WTC11 (cell line): ENCODE results near the gene CORO7. TPM values are rescaled to one million over a fixed set of nuclear protein-coding genes. Genes with fewer than 3 reads are reported as not detected.

Experiments
- ATAC-seq: fragments of 200-7000 bp; cut with Tn5 transposase; 2 replicates; pipeline ENCODE4 v1.10.0; 2021; ENCODE audit warnings: mild to moderate bottlenecking, moderate library complexity
- Bru-seq: library from RNA; stranded (reverse); fragments of 400-500 nt; gene quantifications from one replicate; lab custom pipeline; 2021; lab: Mats Ljungman, UMichigan
- CTCF ChIA-PET: fragments of 300-600 bp; sonication (Branson Sonifier 250); formaldehyde crosslinking; loops from one replicate; lab custom pipeline; 2021; ENCODE audit warnings: antibody characterized with exemption; lab: Charles Lee
- POLR2A ChIA-PET: fragments of 350-600 bp; sonication (Branson Sonifier 250); formaldehyde crosslinking; loops from one replicate; lab custom pipeline; 2021; ENCODE audit warnings: antibody characterized with exemption; lab: Charles Lee
- DNase-seq: peaks from one replicate; pipeline ENCODE4 v3.0.0; 2021; ENCODE audit warnings: low spot score
- H3K27ac Mint-ChIP-seq: 2 replicates; pipeline ENCODE4 v1.8.0; 2021; ENCODE audit warnings: mixed read lengths
- H3K27me3 Mint-ChIP-seq: 2 replicates; pipeline ENCODE4 v1.8.0; 2021; ENCODE audit warnings: low read depth, mild to moderate bottlenecking, moderate library complexity, mixed read lengths
- H3K36me3 Mint-ChIP-seq: 2 replicates; pipeline ENCODE4 v1.8.0; 2021; ENCODE audit warnings: mixed read lengths
- H3K4me1 Mint-ChIP-seq: 2 replicates; pipeline ENCODE4 v1.8.0; 2022; ENCODE audit warnings: mixed read lengths
- H3K4me3 Mint-ChIP-seq: 2 replicates; pipeline ENCODE4 v1.8.0; 2021; ENCODE audit warnings: mild to moderate bottlenecking, moderate library complexity, mixed read lengths
- H3K9me3 Mint-ChIP-seq: 2 replicates; pipeline ENCODE4 v1.8.0; 2021; ENCODE audit warnings: mixed read lengths
- AFF4 ChIP-seq: sonication (generic); formaldehyde crosslinking; IDR thresholded peaks from 2 replicates; pipeline ENCODE4 v1.8.1; 2023; ENCODE audit warnings: mild to moderate bottlenecking, missing genetic modification reagents, borderline replicate concordance
- ATF3 ChIP-seq: sonication (generic); formaldehyde crosslinking; conservative IDR thresholded peaks from 2 replicates; pipeline ENCODE4 v1.8.1; 2022; ENCODE audit warnings: mild to moderate bottlenecking, missing genetic modification reagents
- ATF6 ChIP-seq: sonication (generic); formaldehyde crosslinking; IDR thresholded peaks from 2 replicates; pipeline ENCODE4 v1.8.1; 2023; ENCODE audit warnings: mild to moderate bottlenecking, missing genetic modification reagents
- CREB1 ChIP-seq: sonication (generic); formaldehyde crosslinking; IDR thresholded peaks from 2 replicates; pipeline ENCODE4 v1.8.0; 2023; ENCODE audit warnings: mild to moderate bottlenecking, missing genetic modification reagents
- EMX1 ChIP-seq: fragments of 250-450 bp; sonication (Bioruptor Pico); IDR thresholded peaks from 2 replicates; pipeline ENCODE4 v1.8.0; 2021; ENCODE audit warnings: mild to moderate bottlenecking
- ETV6 ChIP-seq: sonication (generic); formaldehyde crosslinking; IDR thresholded peaks from 2 replicates; pipeline ENCODE4 v1.8.1; 2022; ENCODE audit warnings: mild to moderate bottlenecking, missing genetic modification reagents
- FOXK1 ChIP-seq: sonication (generic); formaldehyde crosslinking; IDR thresholded peaks from 2 replicates; pipeline ENCODE4 v1.8.0; 2022; ENCODE audit warnings: mild to moderate bottlenecking, moderate library complexity, missing genetic modification reagents
- FOXP1 ChIP-seq: sonication (generic); formaldehyde crosslinking; IDR thresholded peaks from 2 replicates; pipeline ENCODE4 v1.8.0; 2022; ENCODE audit warnings: missing genetic modification reagents, mild to moderate bottlenecking, moderate library complexity, borderline replicate concordance
- GABPB1 ChIP-seq: sonication (generic); formaldehyde crosslinking; IDR thresholded peaks from 2 replicates; pipeline ENCODE4 v1.8.1; 2023; ENCODE audit warnings: mild to moderate bottlenecking, missing genetic modification reagents
- GRHL2 ChIP-seq: fragments of 250-450 bp; sonication (Bioruptor Pico); IDR thresholded peaks from 2 replicates; pipeline ENCODE4 v1.8.0; 2022; ENCODE audit warnings: mild to moderate bottlenecking, moderate library complexity; ENCODE audit not compliant: insufficient replicate concordance, severe bottlenecking
- JAZF1 ChIP-seq: fragments of 250-450 bp; sonication (Bioruptor Pico); IDR thresholded peaks from 2 replicates; pipeline ENCODE4 v1.9.0; 2021; ENCODE audit warnings: moderate library complexity, mild to moderate bottlenecking, inconsistent platforms
- NR1H2 ChIP-seq: sonication (generic); formaldehyde crosslinking; IDR thresholded peaks from 2 replicates; pipeline ENCODE4 v1.9.0; 2021; ENCODE audit warnings: mild to moderate bottlenecking, moderate library complexity, missing genetic modification reagents
- RELA ChIP-seq: sonication (generic); formaldehyde crosslinking; IDR thresholded peaks from 2 replicates; pipeline ENCODE4 v1.8.1; 2022; ENCODE audit warnings: missing genetic modification reagents, mild to moderate bottlenecking, borderline replicate concordance
- SP1 ChIP-seq: sonication (generic); formaldehyde crosslinking; conservative IDR thresholded peaks from 2 replicates; pipeline ENCODE4 v1.8.1; 2022; ENCODE audit warnings: missing genetic modification reagents
- ZMAT4 ChIP-seq: fragments of 250-450 bp; sonication (Bioruptor Pico); IDR thresholded peaks from 2 replicates; pipeline ENCODE4 v1.9.0; 2021; ENCODE audit warnings: mild to moderate bottlenecking
- ZNF263 ChIP-seq: sonication (generic); formaldehyde crosslinking; IDR thresholded peaks from 2 replicates; pipeline ENCODE4 v1.8.1; 2022; ENCODE audit warnings: low read depth, mild to moderate bottlenecking, moderate library complexity, missing genetic modification reagents
- ZNF423 ChIP-seq: fragments of 250-450 bp; sonication (Bioruptor Pico); IDR thresholded peaks from 2 replicates; pipeline ENCODE4 v2.1.2; 2022; ENCODE audit warnings: mild to moderate bottlenecking, moderate library complexity
- ZNF425 ChIP-seq: fragments of 250-450 bp; sonication (Bioruptor Pico); conservative IDR thresholded peaks from 2 replicates; pipeline ENCODE4 v1.9.0; 2021; ENCODE audit warnings: mild to moderate bottlenecking
- long read RNA-seq, 3 experiments: library from RNA in 1 of 3; library from capped mRNA in 1 of 3; library from polyadenylated mRNA in 1 of 3; unstranded in 2 of 3; stranded (forward) in 1 of 3; transcript quantifications; one replicate each; pipeline ENCODE4 v2.0.0, GENCODE V29; 2021
- total RNA-seq: library from RNA; stranded (reverse); gene quantifications from 3 replicates; pipeline ENCODE4 v1.2.3, GENCODE V29; 2021
- TF ChIP-seq, protein P1 (sequence below): sonication (generic); formaldehyde crosslinking; IDR thresholded peaks from 2 replicates; pipeline ENCODE4 v1.8.1; 2023; ENCODE audit warnings: mild to moderate bottlenecking, missing genetic modification reagents, moderate library complexity
- TF ChIP-seq, protein P2 (sequence below): sonication (generic); formaldehyde crosslinking; IDR thresholded peaks from 2 replicates; pipeline ENCODE4 v1.8.0; 2022; ENCODE audit warnings: mild to moderate bottlenecking, missing genetic modification reagents
- TF ChIP-seq, protein P3 (sequence below): sonication (generic); formaldehyde crosslinking; IDR thresholded peaks from 2 replicates; pipeline ENCODE4 v1.8.1; 2022; ENCODE audit warnings: low read depth, missing genetic modification reagents, borderline replicate concordance

The CORO7 gene
- 36.7 to 45.5 TPM (median 38.6 TPM) in 3 replicates for total RNA-seq
- percentile 43 among the genes with signal in this experiment for Bru-seq, nascent RNA
- long read RNA-seq, experiment 1, transcript CORO7-201 (28 exons, 3,540 nt): major isoform, 65 of 105 reads
- long read RNA-seq, experiment 1, partial matches to known transcripts: 9 of 105 reads
- long read RNA-seq, experiment 1, other reads (novel, unspliced or antisense): 27 of 105 reads
- long read RNA-seq, experiment 2, transcript CORO7-201 (28 exons, 3,540 nt): major isoform, 14 of 37 reads
- long read RNA-seq, experiment 2, partial matches to known transcripts: 10 of 37 reads
- long read RNA-seq, experiment 2, other reads (novel, unspliced or antisense): 12 of 37 reads
- long read RNA-seq, experiment 3, partial matches to known transcripts: 0 of 1 reads
- long read RNA-seq, experiment 3, other reads (novel, unspliced or antisense): 0 of 1 reads

DNA sequence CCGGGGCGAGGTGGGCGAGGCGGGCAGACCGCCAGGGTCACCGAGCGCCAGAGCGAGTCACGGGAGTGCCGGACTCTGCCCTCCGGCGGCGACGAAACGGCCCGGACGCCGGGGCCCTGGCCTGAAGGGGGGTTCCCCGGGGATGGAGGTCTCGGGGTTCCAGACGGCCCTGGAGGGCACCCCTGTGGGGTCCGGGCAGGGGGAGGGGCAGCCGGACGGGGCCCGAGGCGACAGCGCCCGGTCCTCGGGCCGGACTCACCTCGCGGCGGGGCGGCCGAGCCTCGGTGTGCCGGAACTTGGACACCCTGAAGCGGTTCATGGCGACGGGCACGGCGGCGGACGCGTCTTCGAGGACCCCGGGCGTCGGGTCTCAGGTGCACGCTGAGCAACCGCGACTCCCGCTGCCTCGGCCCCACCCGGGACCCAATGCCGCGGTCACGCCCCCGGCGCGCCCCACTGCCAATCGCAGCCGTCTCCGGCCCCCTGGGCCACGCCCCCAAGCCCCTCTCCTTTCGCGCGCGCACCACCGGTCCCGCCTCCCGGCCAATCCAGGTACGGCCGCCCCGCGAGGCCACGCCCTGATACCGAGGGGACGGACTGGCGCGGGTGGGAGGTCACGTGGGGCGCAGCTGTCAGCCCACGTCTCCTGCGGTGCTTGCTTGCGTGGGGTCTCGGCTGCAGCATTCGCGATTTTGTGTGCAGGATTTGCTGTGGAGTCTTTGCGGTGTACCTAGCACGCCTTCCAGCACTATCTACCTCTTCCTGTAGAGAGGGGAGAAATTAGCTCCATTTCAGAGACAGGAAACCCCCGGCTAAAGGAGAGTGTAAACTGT lies at the start of gene CORO7:
Gene CORO7 (minus strand): TSS at position 397 of the 833 bp plus-strand sequence. CDS start 78 bp downstream, at position 319.
- POLR2A ChIA-PET: interaction anchor here (0.8 kb wide), 1 partner anchor 24 kb away, joined by 3 read pairs; no protein-coding TSS in a partner anchor
- ATAC-seq (peak; percentile 94), DNase-seq (peak; percentile 92)
- CTCF ChIA-PET: interaction anchor here (0.6 to 8.8 kb wide), 9 partner anchors 13 to 373 kb away, joined by 3 to 102 read pairs (median 3); no protein-coding TSS in a partner anchor
- no peaks in the 10 kb centered on the region for H3K36me3 Mint-ChIP-seq
- peaks cover 5% of the 10 kb centered on the region for H3K4me1 Mint-ChIP-seq
- H3K27ac Mint-ChIP-seq: peak within 1 kb of the TSS; percentile 28; the same call in 1 of the 2 replicates
- peak within 1 kb of the TSS; percentile 74 for H3K4me3 Mint-ChIP-seq
- H3K9me3 Mint-ChIP-seq: no peaks in the 10 kb centered on the region
- H3K27me3 Mint-ChIP-seq: peaks cover 15% of the 10 kb centered on the region
- TF ChIP-seq GABPB1 (CRISPR knock-in tag) (no peak), SP1 (CRISPR knock-in tag) (peak; percentile 96), FOXP1 (CRISPR knock-in tag) (0 out of 2 replicates have a peak, but pooled peaks have one; percentile 40), ZMAT4 (no peak), CREB1 (CRISPR knock-in tag) (no peak), FOXK1 (peak; percentile 55; the same call in 1 of the 2 replicates), ZNF423 (CRISPR knock-in tag) (no peak), RELA (CRISPR knock-in tag) (no peak), AFF4 (CRISPR knock-in tag) (no peak), JAZF1 (CRISPR knock-in tag) (no peak), NR1H2 (CRISPR knock-in tag) (no peak), ETV6 (CRISPR knock-in tag) (no peak; the same call in 1 of the 2 replicates), ATF6 (CRISPR knock-in tag) (no peak), GRHL2 (no peak), ATF3 (CRISPR knock-in tag) (no peak), ZNF425 (CRISPR knock-in tag) (no peak), EMX1 (CRISPR knock-in tag) (no peak), ZNF263 (CRISPR knock-in tag) (no peak)
- TF ChIP-seq, protein P1, sequence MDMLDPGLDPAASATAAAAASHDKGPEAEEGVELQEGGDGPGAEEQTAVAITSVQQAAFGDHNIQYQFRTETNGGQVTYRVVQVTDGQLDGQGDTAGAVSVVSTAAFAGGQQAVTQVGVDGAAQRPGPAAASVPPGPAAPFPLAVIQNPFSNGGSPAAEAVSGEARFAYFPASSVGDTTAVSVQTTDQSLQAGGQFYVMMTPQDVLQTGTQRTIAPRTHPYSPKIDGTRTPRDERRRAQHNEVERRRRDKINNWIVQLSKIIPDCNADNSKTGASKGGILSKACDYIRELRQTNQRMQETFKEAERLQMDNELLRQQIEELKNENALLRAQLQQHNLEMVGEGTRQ (CRISPR knock-in tag): peak; percentile 98
- TF ChIP-seq, protein P2, sequence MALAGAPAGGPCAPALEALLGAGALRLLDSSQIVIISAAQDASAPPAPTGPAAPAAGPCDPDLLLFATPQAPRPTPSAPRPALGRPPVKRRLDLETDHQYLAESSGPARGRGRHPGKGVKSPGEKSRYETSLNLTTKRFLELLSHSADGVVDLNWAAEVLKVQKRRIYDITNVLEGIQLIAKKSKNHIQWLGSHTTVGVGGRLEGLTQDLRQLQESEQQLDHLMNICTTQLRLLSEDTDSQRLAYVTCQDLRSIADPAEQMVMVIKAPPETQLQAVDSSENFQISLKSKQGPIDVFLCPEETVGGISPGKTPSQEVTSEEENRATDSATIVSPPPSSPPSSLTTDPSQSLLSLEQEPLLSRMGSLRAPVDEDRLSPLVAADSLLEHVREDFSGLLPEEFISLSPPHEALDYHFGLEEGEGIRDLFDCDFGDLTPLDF (CRISPR knock-in tag): no peak
- TF ChIP-seq, protein P3, sequence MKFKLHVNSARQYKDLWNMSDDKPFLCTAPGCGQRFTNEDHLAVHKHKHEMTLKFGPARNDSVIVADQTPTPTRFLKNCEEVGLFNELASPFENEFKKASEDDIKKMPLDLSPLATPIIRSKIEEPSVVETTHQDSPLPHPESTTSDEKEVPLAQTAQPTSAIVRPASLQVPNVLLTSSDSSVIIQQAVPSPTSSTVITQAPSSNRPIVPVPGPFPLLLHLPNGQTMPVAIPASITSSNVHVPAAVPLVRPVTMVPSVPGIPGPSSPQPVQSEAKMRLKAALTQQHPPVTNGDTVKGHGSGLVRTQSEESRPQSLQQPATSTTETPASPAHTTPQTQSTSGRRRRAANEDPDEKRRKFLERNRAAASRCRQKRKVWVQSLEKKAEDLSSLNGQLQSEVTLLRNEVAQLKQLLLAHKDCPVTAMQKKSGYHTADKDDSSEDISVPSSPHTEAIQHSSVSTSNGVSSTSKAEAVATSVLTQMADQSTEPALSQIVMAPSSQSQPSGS (CRISPR knock-in tag): no peak
